ENCODE results near the gene CMAS. TPM values are rescaled to one million over a fixed set of nuclear protein-coding genes. Genes with fewer than 3 reads are reported as not detected.
A peak's percentile ranks its signal among the peaks of the same experiment; 100 is the strongest.
"Not testable (repeated sequence)": the region's sequence is repeated elsewhere in the genome, so short reads cannot be mapped to it uniquely, and the experiment has no call there.

The CMAS gene
- total RNA-seq (2022) (35.6 and 40.1 TPM in 2 replicates), Bru-seq, nascent RNA (percentile 80 among the genes with signal in this experiment), BruChase-seq, experiment 1, labeled RNA remaining after a 6-hour chase (percentile 84 among the genes with signal in this experiment), BruChase-seq, experiment 2, labeled RNA remaining after a 2-hour chase (percentile 76 among the genes with signal in this experiment)
- long read RNA-seq, transcript CMAS-201 (8 exons, 1,787 nt) = major isoform, 139 of 152 reads
- long read RNA-seq, partial matches to known transcripts = 2 of 152 reads
- long read RNA-seq, other reads (novel, unspliced or antisense) = 8 of 152 reads

- H3K27ac Mint-ChIP-seq (ENCODE audit: unreplicated experiment) = peak within 1 kb of the TSS; percentile 80
- peak within 1 kb of the TSS; percentile 87 for H3K4me3 Mint-ChIP-seq (ENCODE audit: low read depth, unreplicated experiment)
- no TSS peak for BruUV-seq (replicated peaks)
- CTCF ChIA-PET = interaction anchor here (0.6 to 1.0 kb wide), 2 partner anchors 12 to 397 kb away, joined by 3 to 7 read pairs; no protein-coding TSS in a partner anchor
- peak; percentile 73 for DNase-seq
- TF ChIP-seq, protein P1, sequence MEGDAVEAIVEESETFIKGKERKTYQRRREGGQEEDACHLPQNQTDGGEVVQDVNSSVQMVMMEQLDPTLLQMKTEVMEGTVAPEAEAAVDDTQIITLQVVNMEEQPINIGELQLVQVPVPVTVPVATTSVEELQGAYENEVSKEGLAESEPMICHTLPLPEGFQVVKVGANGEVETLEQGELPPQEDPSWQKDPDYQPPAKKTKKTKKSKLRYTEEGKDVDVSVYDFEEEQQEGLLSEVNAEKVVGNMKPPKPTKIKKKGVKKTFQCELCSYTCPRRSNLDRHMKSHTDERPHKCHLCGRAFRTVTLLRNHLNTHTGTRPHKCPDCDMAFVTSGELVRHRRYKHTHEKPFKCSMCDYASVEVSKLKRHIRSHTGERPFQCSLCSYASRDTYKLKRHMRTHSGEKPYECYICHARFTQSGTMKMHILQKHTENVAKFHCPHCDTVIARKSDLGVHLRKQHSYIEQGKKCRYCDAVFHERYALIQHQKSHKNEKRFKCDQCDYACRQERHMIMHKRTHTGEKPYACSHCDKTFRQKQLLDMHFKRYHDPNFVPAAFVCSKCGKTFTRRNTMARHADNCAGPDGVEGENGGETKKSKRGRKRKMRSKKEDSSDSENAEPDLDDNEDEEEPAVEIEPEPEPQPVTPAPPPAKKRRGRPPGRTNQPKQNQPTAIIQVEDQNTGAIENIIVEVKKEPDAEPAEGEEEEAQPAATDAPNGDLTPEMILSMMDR (IDR thresholded peaks at IDR 0.05; ENCODE audit: unreplicated experiment) = no peak
- peaks cover 29% of the 10 kb centered on the region for H3K4me1 Mint-ChIP-seq (ENCODE audit: low read depth, unreplicated experiment)
- H3K27me3 Mint-ChIP-seq (ENCODE audit: unreplicated experiment) = no peaks in the 10 kb centered on the region
- peaks cover 15% of the 10 kb centered on the region for H3K36me3 Mint-ChIP-seq (ENCODE audit: insufficient read depth, unreplicated experiment)
- no peaks in the 10 kb centered on the region for H3K9me3 Mint-ChIP-seq (ENCODE audit: low read depth, unreplicated experiment)
- intact Hi-C loops (cut with micrococcal nuclease; ENCODE audit: unreplicated experiment) = no loop called here
Observed at GRCh38 chr12:22046090-22046967, at the start of gene CMAS. TSS of gene CMAS (plus strand) at chr12:22046218. CDS start at chr12:22046304, 86 bp downstream.

DNA sequence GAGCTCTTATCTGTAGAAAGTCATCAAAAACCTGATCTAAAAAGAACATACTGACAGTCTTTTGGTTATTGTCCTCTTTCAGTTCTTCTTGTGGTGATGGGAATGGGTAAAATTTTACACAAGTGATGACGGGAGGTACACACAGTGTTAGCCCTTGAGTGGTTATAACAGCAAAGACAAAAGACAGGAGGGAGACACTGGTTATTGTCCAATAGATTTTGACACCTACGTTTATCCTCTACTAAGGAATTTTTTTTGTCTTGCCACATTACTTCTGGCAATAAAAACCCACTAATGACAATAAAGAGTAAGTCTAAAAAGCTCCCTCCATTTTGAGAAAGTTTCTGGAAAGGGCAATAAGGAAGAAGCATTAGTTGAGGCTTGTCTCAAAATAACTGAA lies 47.7 kb upstream of the CMAS start:
- TF ChIP-seq, protein P1 (IDR thresholded peaks at IDR 0.05; ENCODE audit: unreplicated experiment) = no peak
- no TSS peak for BruUV-seq (replicated peaks)
- H3K4me1 Mint-ChIP-seq (ENCODE audit: low read depth, unreplicated experiment) = no peaks in the 10 kb centered on the region
- H3K36me3 Mint-ChIP-seq (ENCODE audit: insufficient read depth, unreplicated experiment) = no peaks in the 10 kb centered on the region
- intact Hi-C loops (cut with micrococcal nuclease; ENCODE audit: unreplicated experiment) = no loop called here
- H3K27me3 Mint-ChIP-seq (ENCODE audit: unreplicated experiment) = no peaks in the 10 kb centered on the region
- no peak overlapping the region for H3K27ac Mint-ChIP-seq (ENCODE audit: unreplicated experiment)
- no peak for DNase-seq
- CTCF ChIA-PET = no interaction called here
- no peak overlapping the region for H3K4me3 Mint-ChIP-seq (ENCODE audit: low read depth, unreplicated experiment)
- H3K9me3 Mint-ChIP-seq (ENCODE audit: low read depth, unreplicated experiment) = no peaks in the 10 kb centered on the region

- TF ChIP-seq, protein P1 (IDR thresholded peaks at IDR 0.05; ENCODE audit: unreplicated experiment) = no peak
- Mint-ChIP-seq H3K27me3 (ENCODE audit: unreplicated experiment) (no peaks in the 10 kb centered on the region), H3K36me3 (ENCODE audit: insufficient read depth, unreplicated experiment) (no peaks in the 10 kb centered on the region), H3K9me3 (ENCODE audit: low read depth, unreplicated experiment) (no peaks in the 10 kb centered on the region), H3K4me3 (ENCODE audit: low read depth, unreplicated experiment) (no peak overlapping the region), H3K4me1 (ENCODE audit: low read depth, unreplicated experiment) (no peaks in the 10 kb centered on the region), H3K27ac (ENCODE audit: unreplicated experiment) (no peak overlapping the region)
- CTCF ChIA-PET = no interaction called here
- intact Hi-C loops (cut with micrococcal nuclease; ENCODE audit: unreplicated experiment) = no loop called here
- no TSS peak for BruUV-seq (replicated peaks)
- DNase-seq = no peak
Observed at GRCh38 chr12:21998782-21999181, 47.2 kb upstream of the CMAS start.

GRCh38 chr12:22002430-22002829 lies 43.6 kb upstream of the CMAS start:
- no peak for DNase-seq
- BruUV-seq (replicated peaks) = no TSS peak
- H3K4me3 Mint-ChIP-seq (ENCODE audit: low read depth, unreplicated experiment) = no peak overlapping the region
- peaks cover 3% of the 10 kb centered on the region for H3K9me3 Mint-ChIP-seq (ENCODE audit: low read depth, unreplicated experiment)
- TF ChIP-seq, protein P1 (IDR thresholded peaks at IDR 0.05; ENCODE audit: unreplicated experiment) = no peak
- no peak overlapping the region for H3K27ac Mint-ChIP-seq (ENCODE audit: unreplicated experiment)
- intact Hi-C loops (cut with micrococcal nuclease; ENCODE audit: unreplicated experiment) = no loop called here
- no peaks in the 10 kb centered on the region for H3K4me1 Mint-ChIP-seq (ENCODE audit: low read depth, unreplicated experiment)
- no peaks in the 10 kb centered on the region for H3K36me3 Mint-ChIP-seq (ENCODE audit: insufficient read depth, unreplicated experiment)
- H3K27me3 Mint-ChIP-seq (ENCODE audit: unreplicated experiment) = no peaks in the 10 kb centered on the region
- CTCF ChIA-PET = no interaction called here

DNA sequence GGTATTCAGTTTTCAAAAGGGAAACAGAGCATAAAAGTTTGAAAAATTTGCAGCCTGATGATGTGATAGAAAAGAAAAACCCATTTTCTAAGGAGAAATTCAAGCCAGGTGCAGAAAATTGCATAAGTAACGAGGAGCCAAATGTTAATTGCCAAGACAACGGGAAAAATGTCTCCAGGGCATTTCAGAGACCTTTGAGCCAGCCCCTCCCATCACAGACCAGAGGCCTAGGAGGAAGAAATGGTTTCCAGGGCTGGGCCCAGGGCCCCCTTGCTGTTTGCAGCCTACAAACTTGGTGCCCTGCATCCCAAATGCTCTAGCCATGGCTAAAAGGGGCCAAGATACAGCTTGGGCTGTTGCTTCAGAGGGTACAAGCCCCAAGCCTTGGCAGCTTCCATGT lies 38.2 kb upstream of the CMAS start:
- H3K36me3 Mint-ChIP-seq (ENCODE audit: insufficient read depth, unreplicated experiment); H3K27me3 Mint-ChIP-seq (ENCODE audit: unreplicated experiment); CTCF ChIA-PET; BruUV-seq (replicated peaks); H3K4me1 Mint-ChIP-seq (ENCODE audit: low read depth, unreplicated experiment); DNase-seq; H3K4me3 Mint-ChIP-seq (ENCODE audit: low read depth, unreplicated experiment); intact Hi-C loops (cut with micrococcal nuclease; ENCODE audit: unreplicated experiment); H3K27ac Mint-ChIP-seq (ENCODE audit: unreplicated experiment); H3K9me3 Mint-ChIP-seq (ENCODE audit: low read depth, unreplicated experiment): not testable (repeated sequence)
